ENCODE data around the gene PHOSPHO1.

GRCh38 chr17:49223517-49224197, 6.9 kb downstream of the PHOSPHO1 start:
- TF ChIP-seq CTCF (IDR thresholded peaks at IDR 0.05; ENCODE audit: low read length) (peak; percentile 89), EZH2phosphoT487 (IDR thresholded peaks at IDR 0.05; ENCODE audit: low read length) (no peak), EZH2 (optimal IDR thresholded peaks at IDR 0.05; ENCODE audit: low read depth, low read length) (no peak)
